GM10248 (cell line): ENCODE data around the gene RRP1B.

Experiments used
- CTCF ChIA-PET: fragments of 300-600 bp; sonication (Branson Sonifier 250); formaldehyde crosslinking; extraction: SDS; loops from one replicate; lab custom pipeline; 2021; ENCODE audit warnings: antibody characterized with exemption; lab: Yijun Ruan, JAX
- POLR2A ChIA-PET: fragments of 350-650 bp; sonication (Branson Sonifier 250); formaldehyde crosslinking; extraction: SDS; loops from one replicate; lab custom pipeline; 2020; ENCODE audit warnings: antibody characterized with exemption; lab: Yijun Ruan, JAX
- DNase-seq: peaks from one replicate; pipeline ENCODE4 v3.0.0; 2012; ENCODE audit errors: extremely low spot score
- CTCF ChIP-seq: IDR thresholded peaks from 2 replicates; pipeline ENCODE4 v1.5.1; 2012; ENCODE audit warnings: mild to moderate bottlenecking, low read depth; ENCODE audit errors: extremely low read depth, missing control alignments, control extremely low read depth

Gene RRP1B

GRCh38 chr21:43735236-43736091 is 76.1 kb downstream of the RRP1B start:
- no peak for DNase-seq
- no peak for TF ChIP-seq CTCF
- CTCF ChIA-PET = no interaction called here
- POLR2A ChIA-PET = no interaction called here

GRCh38 chr21:43736224-43736883 is 77.0 kb downstream of the RRP1B start:
- DNase-seq = no peak
- ChIA-PET POLR2A (no interaction called here), CTCF (interaction anchor here (0.8 kb wide), 1 partner anchor 20 kb away, joined by 3 read pairs; no protein-coding TSS in a partner anchor)
- TF ChIP-seq CTCF = no peak

- ChIA-PET CTCF (interaction anchor here (0.8 to 1.1 kb wide), 3 partner anchors 9 to 21 kb away, joined by 3 read pairs; no protein-coding TSS in a partner anchor), POLR2A (no interaction called here)
- no peak for TF ChIP-seq CTCF
- DNase-seq = no peak
Observed at GRCh38 chr21:43737158-43737950, 78.0 kb downstream of the RRP1B start.

- POLR2A ChIA-PET = no interaction called here
- TF ChIP-seq CTCF = no peak
- CTCF ChIA-PET = interaction anchor here (1.4 to 1.5 kb wide), 2 partner anchors 11 to 245 kb away, joined by 3 to 6 read pairs; no protein-coding TSS in a partner anchor
- DNase-seq = no peak
Observed at GRCh38 chr21:43739621-43740435, 80.5 kb downstream of the RRP1B start.

GRCh38 chr21:43740497-43741156 is 81.3 kb downstream of the RRP1B start:
- CTCF ChIA-PET = interaction anchor here (1.5 kb wide), 1 partner anchor 244 kb away, joined by 3 read pairs; no protein-coding TSS in a partner anchor
- POLR2A ChIA-PET = no interaction called here

More at GRCh38 chr21:43740497-43741156, 81.3 kb downstream of the RRP1B start:
- no peak for DNase-seq
- TF ChIP-seq CTCF = no peak
